Body of pancreas (tissue), 4 donors: ENCODE data around the gene MICAL2. TPM values are rescaled to one million over a fixed set of nuclear protein-coding genes. Genes with fewer than 3 reads are reported as not detected.
A peak's percentile ranks its signal among the peaks of the same experiment; 100 is the strongest.

ENCODE experiments used
- ATAC-seq: fragments of 150-250 bp; one replicate; pipeline ENCODE4 v1.9.1; 2016
- DNase-seq, 4 donors: peaks; one replicate each; pipeline ENCODE4 v3.0.0-alpha.2; 2019
- H3K27ac ChIP-seq, 4 donors: fragments of 200-600 bp; sonication (generic); 1 replicate in 3 of 4; 2 replicates in 1 of 4; pipeline versions ENCODE4 v1.5.1 to v1.6.1; 2016 to 2019; ENCODE audit warnings: mild to moderate bottlenecking in 1 of 4, mixed read lengths in 1 of 4, moderate library complexity in 1 of 4
- H3K27me3 ChIP-seq, 2 donors: fragments of 200-600 bp; sonication (generic); one replicate each; pipeline ENCODE4 v1.6.0; 2016; ENCODE audit warnings: mild to moderate bottlenecking in 1 of 2
- H3K36me3 ChIP-seq, 2 donors: fragments of 200-600 bp; sonication (generic); replicated peaks in 1 of 2; 2 replicates each; pipeline ENCODE4 v1.5.1; 2016; ENCODE audit warnings: low read depth in 2 of 2; ENCODE audit not compliant: insufficient read depth in 1 of 2
- H3K4me1 ChIP-seq: fragments of 200-600 bp; sonication (generic); one replicate; pipeline ENCODE4 v1.6.0; 2016
- H3K4me3 ChIP-seq, 2 donors: fragments of 200-600 bp; sonication (generic); 1 replicate in 1 of 2; 2 replicates in 1 of 2; pipeline ENCODE4 v1.5.1; 2016 to 2019
- H3K9me3 ChIP-seq, 3 donors: fragments of 200-600 bp; sonication (generic); 1 replicate in 2 of 3; 2 replicates in 1 of 3; pipeline ENCODE4 v1.5.1; 2016
- POLR2A ChIP-seq, 3 donors: fragments of 450-650 bp; IDR thresholded peaks; one replicate each; pipeline ENCODE4 v1.6.1; 2016; ENCODE audit warnings: antibody characterized with exemption in 3 of 3, mild to moderate bottlenecking in 2 of 3
- WGBS, 2 donors: methylation state at CpG; one replicate each; pipeline ENCODE4 v1.1.5; 2017; 5-methylcytosine and 5-hydroxymethylcytosine counted together
- intact Hi-C: fragments of 100-400 bp; cut with DNase I; formaldehyde crosslinking; loops from one replicate; pipeline ENCODE4 v1.15.1; 2023
- total RNA-seq, 2 donors: library from RNA; depleted of rRNA; stranded (reverse); fragments of >200 nt; gene quantifications; one replicate each; pipeline ENCODE4 v1.1.0, GENCODE V29; 2016
- TF ChIP-seq, protein P1 (sequence below), 7 experiments: fragments of 450-650 bp in 4 of 7; fragments of 200-600 bp in 3 of 7; sonication (generic) in 3 of 7; IDR thresholded peaks; one replicate each; pipeline ENCODE4 v1.5.1; 2016 to 2019; ENCODE audit warnings: antibody characterized with exemption in 7 of 7

Gene MICAL2
- total RNA-seq, 2 donors from 2014 or later: 16.6 to 24.4 TPM

DNA sequence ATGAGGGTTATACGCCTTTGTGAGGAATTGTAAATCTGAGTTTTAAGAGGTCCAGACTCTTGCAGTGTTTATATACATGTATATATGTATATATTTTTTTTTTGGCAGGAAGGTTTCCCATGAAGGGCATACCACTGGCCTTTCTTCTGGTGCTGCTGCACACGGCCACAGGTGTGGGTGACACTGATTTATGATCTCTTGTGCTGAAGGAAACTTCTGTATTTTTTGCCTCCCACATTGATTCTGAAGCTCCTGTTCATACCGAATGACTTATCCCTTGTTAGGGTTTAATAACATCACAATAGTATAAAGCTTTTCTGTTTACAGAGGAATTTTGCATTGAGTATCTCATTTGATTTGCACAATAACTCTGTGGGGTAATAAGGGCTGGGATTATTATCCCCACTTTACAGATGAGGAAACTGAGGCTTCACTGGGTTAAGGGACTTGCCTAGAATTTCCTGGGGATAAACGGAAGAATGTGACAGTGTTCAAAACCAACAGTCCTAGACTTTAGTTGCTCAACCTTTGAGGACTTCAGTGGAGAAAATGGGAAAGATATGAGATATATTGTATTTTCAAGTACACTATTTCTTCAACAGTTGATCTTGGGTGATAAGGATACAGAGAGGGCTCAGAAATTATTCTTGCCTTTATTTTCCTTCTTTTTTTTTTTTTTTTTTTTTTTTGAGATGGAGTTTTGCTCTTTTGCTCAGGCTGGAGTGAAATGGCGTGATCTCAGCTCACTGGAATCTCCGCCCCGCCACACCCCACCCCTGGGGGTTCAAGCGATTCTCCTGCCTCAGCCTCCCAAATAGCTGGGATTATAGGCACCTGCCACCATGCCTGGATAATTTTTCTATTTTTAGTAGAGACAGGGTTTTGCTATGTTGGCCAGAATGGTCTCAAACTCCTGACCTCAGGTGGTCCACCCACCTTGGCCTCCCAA lies 70.1 kb downstream of the MICAL2 start:
- intact Hi-C loops: no loop called here
- no peak overlapping the region for H3K4me3 ChIP-seq
- TF ChIP-seq POLR2A (IDR thresholded peaks at IDR 0.05): no peak
- TF ChIP-seq, protein P1, sequence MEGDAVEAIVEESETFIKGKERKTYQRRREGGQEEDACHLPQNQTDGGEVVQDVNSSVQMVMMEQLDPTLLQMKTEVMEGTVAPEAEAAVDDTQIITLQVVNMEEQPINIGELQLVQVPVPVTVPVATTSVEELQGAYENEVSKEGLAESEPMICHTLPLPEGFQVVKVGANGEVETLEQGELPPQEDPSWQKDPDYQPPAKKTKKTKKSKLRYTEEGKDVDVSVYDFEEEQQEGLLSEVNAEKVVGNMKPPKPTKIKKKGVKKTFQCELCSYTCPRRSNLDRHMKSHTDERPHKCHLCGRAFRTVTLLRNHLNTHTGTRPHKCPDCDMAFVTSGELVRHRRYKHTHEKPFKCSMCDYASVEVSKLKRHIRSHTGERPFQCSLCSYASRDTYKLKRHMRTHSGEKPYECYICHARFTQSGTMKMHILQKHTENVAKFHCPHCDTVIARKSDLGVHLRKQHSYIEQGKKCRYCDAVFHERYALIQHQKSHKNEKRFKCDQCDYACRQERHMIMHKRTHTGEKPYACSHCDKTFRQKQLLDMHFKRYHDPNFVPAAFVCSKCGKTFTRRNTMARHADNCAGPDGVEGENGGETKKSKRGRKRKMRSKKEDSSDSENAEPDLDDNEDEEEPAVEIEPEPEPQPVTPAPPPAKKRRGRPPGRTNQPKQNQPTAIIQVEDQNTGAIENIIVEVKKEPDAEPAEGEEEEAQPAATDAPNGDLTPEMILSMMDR (IDR thresholded peaks at IDR 0.05): no peak
- no peaks in the 10 kb centered on the region for H3K36me3 ChIP-seq
- H3K9me3 ChIP-seq: no peaks in the 10 kb centered on the region
- H3K4me1 ChIP-seq: peaks cover 15% of the 10 kb centered on the region
- H3K27me3 ChIP-seq: no peaks in the 10 kb centered on the region
- H3K27ac ChIP-seq: peak overlapping the region in 1 of 4 donors; percentile 75
- ATAC-seq (no peak), DNase-seq (no peak)
- WGBS, 2 donors: 72 to 74% methylated on average over 8 of the region's 8 CpGs

DNA sequence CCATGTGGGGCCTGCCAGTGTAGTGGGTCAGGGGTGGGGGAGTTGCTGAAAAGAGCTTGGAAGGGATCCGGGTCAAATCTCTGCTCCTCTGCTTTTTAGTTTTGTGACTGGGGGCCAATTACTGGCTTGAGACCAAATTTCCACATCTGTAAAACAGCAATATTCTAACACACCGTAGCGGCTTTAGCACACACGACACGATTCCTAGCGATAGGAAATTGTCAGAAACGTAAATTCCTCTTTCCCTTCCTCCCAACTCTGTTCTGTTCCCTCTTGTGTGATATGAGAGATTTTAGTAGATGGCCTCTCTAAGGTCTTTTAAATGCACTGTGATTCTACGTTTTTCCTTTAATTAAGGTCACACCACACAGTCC lies 71.9 kb downstream of the MICAL2 start:
- no peak for TF ChIP-seq POLR2A (IDR thresholded peaks at IDR 0.05)
- TF ChIP-seq, protein P1 (IDR thresholded peaks at IDR 0.05): no peak
- peaks cover 15% of the 10 kb centered on the region for H3K4me1 ChIP-seq
- ATAC-seq (no peak), DNase-seq (no peak)
- no peaks in the 10 kb centered on the region for H3K36me3 ChIP-seq
- H3K9me3 ChIP-seq: no peaks in the 10 kb centered on the region
- H3K4me3 ChIP-seq: no peak overlapping the region
- intact Hi-C loops: no loop called here
- H3K27me3 ChIP-seq: no peaks in the 10 kb centered on the region
- peak overlapping the region in 3 of 4 donors; percentile 10 to 54 (median 42) for H3K27ac ChIP-seq
- WGBS, 2 donors: 78 to 88% methylated on average over 8 of the region's 8 CpGs

DNA sequence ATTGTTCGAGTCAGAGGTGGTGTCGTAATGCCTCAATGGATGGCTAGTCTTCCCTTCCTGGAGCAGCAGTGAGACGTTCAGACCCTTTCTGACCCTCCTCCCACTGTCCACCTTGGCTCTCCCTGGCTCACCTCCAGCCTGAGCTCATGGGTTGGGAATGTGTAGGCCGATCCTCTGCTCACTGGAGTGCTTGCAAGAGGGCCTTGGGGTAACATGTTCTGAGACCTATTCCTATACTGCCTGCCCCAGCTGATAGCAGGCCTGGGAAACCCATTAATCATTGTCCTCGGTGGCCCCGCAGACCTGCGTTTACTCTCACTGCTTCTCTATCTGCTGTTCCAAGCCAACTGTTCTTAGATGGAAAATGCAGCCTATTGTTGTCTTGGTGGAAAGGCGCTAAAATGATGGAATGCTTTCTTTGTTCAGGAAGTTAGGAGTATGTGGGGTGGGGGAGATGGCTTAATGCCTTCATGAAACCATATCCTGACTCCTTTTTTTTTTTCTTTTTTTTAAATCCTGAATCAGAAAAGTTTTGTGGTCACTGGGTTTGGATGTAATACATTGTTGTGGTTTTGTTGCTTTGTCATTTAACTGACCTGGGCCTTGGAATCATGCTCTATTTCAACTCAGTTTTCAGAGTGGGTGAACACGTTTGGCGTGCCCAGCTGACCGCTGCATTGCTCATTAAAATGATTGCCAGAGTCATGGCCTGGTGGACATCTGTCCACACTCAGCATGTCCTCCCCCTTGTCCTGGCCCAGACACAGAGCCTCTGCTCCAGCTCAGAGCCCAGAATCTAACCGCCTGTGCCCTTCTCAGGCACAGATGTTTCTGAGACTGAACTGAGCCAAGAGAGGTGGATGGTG lies 72.5 kb downstream of the MICAL2 start:
- no peaks in the 10 kb centered on the region for H3K9me3 ChIP-seq
- WGBS, 2 donors: 59 to 60% methylated on average over 12 of the region's 12 CpGs
- peak in 2 of 4 donors; percentile 51 to 52 for DNase-seq
- peaks cover 15% of the 10 kb centered on the region for H3K4me1 ChIP-seq
- no peak for ATAC-seq
- intact Hi-C loops: no loop called here
- no peaks in the 10 kb centered on the region for H3K27me3 ChIP-seq
- H3K36me3 ChIP-seq: no peaks in the 10 kb centered on the region
- no peak for TF ChIP-seq POLR2A (IDR thresholded peaks at IDR 0.05)
- TF ChIP-seq, protein P1 (IDR thresholded peaks at IDR 0.05): no peak
- H3K27ac ChIP-seq: peak overlapping the region in 3 of 4 donors; percentile 10 to 54 (median 42)
- H3K4me3 ChIP-seq: no peak overlapping the region

DNA sequence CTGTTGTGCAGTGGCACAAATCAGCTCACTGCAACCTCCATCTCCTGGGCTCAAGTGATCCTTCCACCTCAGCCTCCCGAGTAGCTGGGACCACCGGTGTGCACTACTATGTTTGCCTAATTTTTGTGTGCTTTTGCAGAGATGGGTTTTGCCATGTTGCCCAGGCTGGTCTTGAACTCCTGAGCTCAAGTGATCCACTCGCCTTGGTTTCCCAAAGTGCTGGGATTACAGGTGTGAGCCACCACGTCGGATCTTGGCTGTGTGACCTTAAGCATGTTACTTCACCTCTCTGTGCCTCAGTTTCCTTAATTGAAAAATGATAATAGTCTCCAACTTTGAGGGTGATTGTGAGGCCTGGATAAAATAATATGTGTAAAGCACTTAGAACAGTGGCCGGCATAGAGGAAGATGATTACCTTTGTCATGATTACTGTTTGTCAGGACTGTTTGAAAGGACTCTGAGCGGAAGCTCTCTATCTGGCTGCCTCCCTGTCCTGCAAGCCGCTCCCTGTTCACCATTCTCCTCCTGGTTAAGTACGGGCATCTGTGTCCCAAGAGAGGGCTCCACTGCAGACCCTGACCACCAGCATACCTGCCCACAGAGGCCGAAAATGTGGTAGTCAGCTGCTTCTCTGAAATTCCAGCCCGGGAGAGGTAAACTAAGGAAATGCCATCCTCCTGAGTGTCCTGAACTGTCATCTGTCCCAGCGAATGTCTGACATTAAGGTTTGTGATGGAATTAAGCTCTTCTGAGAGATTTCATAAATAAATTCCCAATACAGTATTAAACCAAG lies 73.6 kb downstream of the MICAL2 start:
- no peak for ATAC-seq
- no peak for TF ChIP-seq POLR2A (IDR thresholded peaks at IDR 0.05)
- TF ChIP-seq, protein P1 (IDR thresholded peaks at IDR 0.05): no peak
- Histone ChIP-seq H3K27me3 (no peaks in the 10 kb centered on the region), H3K4me1 (peaks cover 10% of the 10 kb centered on the region), H3K9me3 (no peaks in the 10 kb centered on the region), H3K27ac (no peak overlapping the region), H3K36me3 (no peaks in the 10 kb centered on the region), H3K4me3 (no peak overlapping the region)
- DNase-seq: no peak
- WGBS, 2 donors: 92 to 93% methylated on average over 12 of the region's 12 CpGs
- intact Hi-C loops: no loop called here
